ENCODE measurements around the gene NAA20. TPM values are rescaled to one million over a fixed set of nuclear protein-coding genes. Genes with fewer than 3 reads are reported as not detected.

Gene NAA20
- total and polyA plus RNA-seq, 9 of the 15 experiments (the other 6 are each of a cell fraction or from before 2014, with no cell fraction given), result 51.4 to 361 (median 84.6) TPM

DNA sequence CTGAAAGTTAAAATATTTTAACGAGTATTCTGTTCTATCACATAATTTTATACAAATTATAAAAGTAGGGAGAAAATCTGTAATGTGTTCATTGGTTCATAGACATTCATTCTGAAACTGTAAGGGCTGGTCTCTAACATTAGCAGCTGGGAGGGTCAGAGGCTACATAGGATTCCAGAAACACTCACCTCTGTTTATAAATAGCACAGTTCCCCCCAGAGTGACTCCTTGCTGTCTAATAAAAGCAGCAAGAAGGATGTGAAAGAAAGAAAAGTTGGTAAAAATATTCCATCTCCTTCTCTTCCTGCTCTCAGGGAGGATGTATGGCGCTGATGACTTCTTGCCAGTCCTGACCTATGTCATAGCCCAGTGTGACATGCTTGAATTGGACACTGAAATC, 25.3 kb upstream of the NAA20 start:
- no peaks in the 10 kb centered on the region for H3K4me1 ChIP-seq (replicated peaks in 1 of 2; ENCODE audit: control insufficient read depth in 2 of 2, insufficient read depth in 2 of 2, low read length in 2 of 2)
- no peak overlapping the region for H3K9ac ChIP-seq (ENCODE audit: insufficient read depth in 1 of 2, low read depth in 2 of 2, low read length in 2 of 2)
- CTCF ChIA-PET (ENCODE audit: low intra/inter-chr PET ratio), result no interaction called here

More for the DNA sequence above, 25.3 kb upstream of the NAA20 start:
- no peaks in the 10 kb centered on the region for H3K9me1 ChIP-seq (ENCODE audit: control insufficient read depth, insufficient read depth, low read length)
- no peak for TF ChIP-seq E2F5 (CRISPR knock-in tag; IDR thresholded peaks at IDR 0.05)
- TF ChIP-seq ETV5 (CRISPR knock-in tag; IDR thresholded peaks at IDR 0.05; ENCODE audit: low read depth), result no peak
- TF ChIP-seq SMARCE1 (IDR thresholded peaks at IDR 0.05), result no peak
- TF ChIP-seq GTF3C2 (IDR thresholded peaks at IDR 0.05; ENCODE audit: borderline replicate concordance, extremely low read depth, insufficient read length), result no peak
- no peak for TF ChIP-seq GTF2A2 (tag; IDR thresholded peaks at IDR 0.05)
- TF ChIP-seq ASH1L (IDR thresholded peaks at IDR 0.05; ENCODE audit: borderline replicate concordance, low read depth, partially characterized antibody), result no peak
- TF ChIP-seq BCOR (IDR thresholded peaks at IDR 0.05), result no peak
- TF ChIP-seq SRF (CRISPR knock-in tag; IDR thresholded peaks at IDR 0.05), result no peak
- no peak for TF ChIP-seq SPI1 (IDR thresholded peaks at IDR 0.05; ENCODE audit: borderline replicate concordance, low read depth, low read length)
- no peak for TF ChIP-seq TCFL5 (CRISPR knock-in tag; conservative IDR thresholded peaks at IDR 0.05)
- TF ChIP-seq CBX3 (IDR thresholded peaks at IDR 0.05; ENCODE audit: borderline replicate concordance in 1 of 2, low read length in 2 of 2), result no peak
- no peak for TF ChIP-seq FOXP4 (CRISPR knock-in tag; IDR thresholded peaks at IDR 0.05; ENCODE audit: borderline replicate concordance)
- in situ Hi-C loops (cut with MboI) (no loop called here), intact Hi-C loops (cut with micrococcal nuclease) (loop anchor here (10.0 kb wide), 1 partner anchor 87 kb away; no protein-coding TSS in a partner anchor)
- no peaks in the 10 kb centered on the region for H4K20me1 ChIP-seq (replicated peaks; ENCODE audit: control insufficient read depth, insufficient read depth, low read length)
- no peak overlapping the region for H2AFZ ChIP-seq (ENCODE audit: low read depth, low read length)
- DNase-seq (ENCODE audit: extremely low read depth in 1 of 4, low spot score in 3 of 4) (no peak), FAIRE-seq (no peak), ATAC-seq (no peak)
- H3K27me3 ChIP-seq (ENCODE audit: control insufficient read depth in 2 of 2, insufficient read depth in 2 of 2, low read length in 2 of 2), result peaks cover 4 to 7% of the 10 kb centered on the region in 2 experiments; a peak in 1 of 5 replicates
- BruUV-seq (replicated peaks), result no TSS peak
- H3K9me3 ChIP-seq (replicated peaks; ENCODE audit: control insufficient read depth, insufficient read depth, low read depth, low read length), result no peaks in the 10 kb centered on the region
- no peaks in the 10 kb centered on the region for H3K36me3 ChIP-seq (ENCODE audit: control insufficient read depth, insufficient read depth, low read length)
- no peak overlapping the region for H3K27ac ChIP-seq (ENCODE audit: extremely low read depth, low read depth, low read length)
- no peak overlapping the region for H3K4me2 ChIP-seq (ENCODE audit: insufficient read depth, low read length)
- no peaks in the 10 kb centered on the region for H3K79me2 ChIP-seq (ENCODE audit: control insufficient read depth, insufficient read depth, low read length)
- 0% methylated on average over 2 of the region's 2 CpGs for WGBS (ENCODE audit: insufficient coverage, low coverage, missing lambda C conversion rate)
- POLR2A ChIA-PET, result no interaction called here
- H3K4me3 ChIP-seq, result no peak overlapping the region

Data from K562 (cell line).